H1 (cell line): ENCODE data around the gene TMEM117. TPM values are rescaled to one million over a fixed set of nuclear protein-coding genes. Genes with fewer than 3 reads are reported as not detected.

Experiments
- CTCF ChIA-PET: fragments of 300-600 bp; sonication (Branson Sonifier 250); formaldehyde crosslinking; loops from one replicate; lab custom pipeline; 2021; ENCODE audit not compliant: partially characterized antibody; lab: Charles Lee
- POLR2A ChIA-PET: fragments of 300-600 bp; sonication (Branson Sonifier 250); formaldehyde crosslinking; loops from one replicate; lab custom pipeline; 2021; ENCODE audit warnings: inconsistent platforms; ENCODE audit not compliant: partially characterized antibody; lab: Charles Lee
- DNase-seq, 2 experiments: peaks; one replicate each; pipeline versions ENCODE4 v3.0.0 to v3.0.0-alpha.2; 2010 to 2022; ENCODE audit warnings: low spot score in 2 of 2, low read depth in 1 of 2, mixed read lengths in 1 of 2
- FAIRE-seq: peaks from 2 replicates; lab custom pipeline; 2011; peaks lifted over from hg19 to GRCh38; lab: Jason Lieb, UNC
- H2AFZ ChIP-seq: 2 replicates; pipeline ENCODE4 v1.8.1; 2012; ENCODE audit warnings: low read length, inconsistent platforms
- H2AK5ac ChIP-seq: 2 replicates; pipeline ENCODE4 v1.6.1; 2013; ENCODE audit warnings: low read depth, low read length
- H2BK120ac ChIP-seq: replicated peaks from 2 replicates; pipeline ENCODE3; 2013; ENCODE audit warnings: low read depth, low read length, inconsistent platforms
- H2BK12ac ChIP-seq: 2 replicates; pipeline ENCODE4 v1.6.1; 2013; ENCODE audit warnings: low read depth, low read length
- H2BK15ac ChIP-seq: 2 replicates; pipeline ENCODE4 v1.6.1; 2013; ENCODE audit warnings: low read length
- H2BK20ac ChIP-seq: 2 replicates; pipeline ENCODE4 v1.6.1; 2013; ENCODE audit warnings: low read length
- H2BK5ac ChIP-seq: 2 replicates; pipeline ENCODE4 v1.6.1; 2013; ENCODE audit warnings: low read depth, low read length
- H3K14ac ChIP-seq: 2 replicates; pipeline ENCODE4 v1.6.1; 2013; ENCODE audit warnings: inconsistent platforms; ENCODE audit not compliant: insufficient read length
- H3K18ac ChIP-seq: 2 replicates; pipeline ENCODE4 v1.6.1; 2013; ENCODE audit warnings: low read length; ENCODE audit errors: extremely low read depth
- H3K23ac ChIP-seq: 2 replicates; pipeline ENCODE4 v1.6.1; 2013; ENCODE audit warnings: inconsistent platforms; ENCODE audit not compliant: insufficient read length
- H3K23me2 ChIP-seq: 2 replicates; pipeline ENCODE4 v1.6.1; 2013; ENCODE audit warnings: low read depth, low read length
- H3K27ac ChIP-seq: 2 replicates; pipeline ENCODE4 v1.6.1; 2011; ENCODE audit warnings: low read depth, low read length, inconsistent platforms
- H3K27me3 ChIP-seq, 4 experiments: replicated peaks in 1 of 4; 1 replicate in 1 of 4; 2 replicates in 3 of 4; pipeline versions ENCODE4 v1.6.1 to v1.8.1; 2011 to 2013; ENCODE audit warnings: low read length in 3 of 4, mild to moderate bottlenecking in 3 of 4, inconsistent platforms in 2 of 4, mixed read lengths in 2 of 4, moderate library complexity in 1 of 4; ENCODE audit not compliant: control insufficient read depth in 3 of 4, insufficient read depth in 3 of 4; ENCODE audit errors: extremely low read depth in 1 of 4
- H3K36me3 ChIP-seq, 4 experiments: 2 replicates each; pipeline versions ENCODE4 v1.6.1 to v1.8.1; 2011 to 2013; ENCODE audit warnings: mild to moderate bottlenecking in 4 of 4, low read length in 3 of 4, moderate library complexity in 2 of 4, control low read depth in 1 of 4, inconsistent platforms in 1 of 4; ENCODE audit not compliant: insufficient read depth in 4 of 4, control insufficient read depth in 2 of 4
- H3K4ac ChIP-seq: replicated peaks from 2 replicates; pipeline ENCODE3; 2013; ENCODE audit warnings: low read length, low read depth, mixed read lengths, inconsistent platforms; ENCODE audit not compliant: insufficient read length
- H3K4me1 ChIP-seq, 4 experiments: replicated peaks in 1 of 4; 1 replicate in 1 of 4; 2 replicates in 3 of 4; pipeline versions ENCODE4 v1.6.1 to v1.8.1; 2011 to 2013; ENCODE audit warnings: low read length in 3 of 4, inconsistent platforms in 2 of 4, mixed read lengths in 1 of 4; ENCODE audit not compliant: insufficient read depth in 4 of 4, control insufficient read depth in 3 of 4
- H3K4me2 ChIP-seq, 2 experiments: 2 replicates each; pipeline versions ENCODE4 v1.6.1 to v1.8.1; 2011 to 2013; ENCODE audit warnings: low read depth in 2 of 2, low read length in 2 of 2, control low read depth in 1 of 2, inconsistent platforms in 1 of 2, mild to moderate bottlenecking in 1 of 2; ENCODE audit not compliant: insufficient read depth in 1 of 2
- H3K4me3 ChIP-seq, 4 experiments: fragments of 200-600, 300-600 bp in 1 of 4; sonication (generic), shearing (Covaris generic), sonication (Bioruptor Twin) in 1 of 4; 2 replicates each; pipeline versions ENCODE4 v1.5.1 to v1.8.1; 2011 to 2016; ENCODE audit warnings: low read length in 4 of 4, low read depth in 3 of 4, control low read depth in 2 of 4, inconsistent platforms in 2 of 4, mild to moderate bottlenecking in 2 of 4, mixed read lengths in 1 of 4, moderate library complexity in 1 of 4; ENCODE audit not compliant: insufficient read depth in 2 of 4; ENCODE audit errors: extremely low read depth in 1 of 4
- H3K56ac ChIP-seq: replicated peaks from 2 replicates; pipeline ENCODE3; 2013; ENCODE audit warnings: low read depth, mild to moderate bottlenecking, mixed read lengths, low read length, inconsistent platforms; ENCODE audit not compliant: insufficient read length
- H3K79me1 ChIP-seq: 2 replicates; pipeline ENCODE4 v1.6.1; 2013; ENCODE audit warnings: low read depth, low read length, control low read depth
- H3K79me2 ChIP-seq, 2 experiments: 2 replicates each; pipeline versions ENCODE4 v1.6.1 to v1.8.1; 2012 to 2013; ENCODE audit warnings: low read length in 2 of 2, mild to moderate bottlenecking in 2 of 2, inconsistent platforms in 1 of 2; ENCODE audit not compliant: insufficient read depth in 2 of 2, control insufficient read depth in 1 of 2
- H3K9ac ChIP-seq, 4 experiments: replicated peaks in 1 of 4; 1 replicate in 1 of 4; 2 replicates in 3 of 4; pipeline versions ENCODE4 v1.6.1 to v1.8.1; 2011 to 2013; ENCODE audit warnings: low read depth in 3 of 4, low read length in 3 of 4, control low read depth in 2 of 4, mild to moderate bottlenecking in 2 of 4, moderate library complexity in 2 of 4, inconsistent platforms in 1 of 4; ENCODE audit errors: extremely low read depth in 1 of 4
- H3K9me3 ChIP-seq, 2 experiments: 2 replicates each; pipeline versions ENCODE4 v1.6.1 to v1.8.1; 2012 to 2013; ENCODE audit warnings: mild to moderate bottlenecking in 2 of 2, moderate library complexity in 2 of 2, control low read depth in 1 of 2, inconsistent platforms in 1 of 2, low read depth in 1 of 2, low read length in 1 of 2, mixed read lengths in 1 of 2; ENCODE audit not compliant: insufficient read depth in 2 of 2
- H4K20me1 ChIP-seq, 2 experiments: replicated peaks in 1 of 2; 2 replicates each; pipeline versions ENCODE3 to v1.8.1; 2011 to 2013; ENCODE audit warnings: inconsistent platforms in 2 of 2, low read length in 2 of 2, mild to moderate bottlenecking in 1 of 2; ENCODE audit not compliant: insufficient read depth in 2 of 2, control insufficient read depth in 1 of 2
- H4K5ac ChIP-seq: 2 replicates; pipeline ENCODE4 v1.6.1; 2013; ENCODE audit warnings: low read length, low read depth, mixed read lengths, inconsistent platforms; ENCODE audit not compliant: insufficient read length
- H4K8ac ChIP-seq: 2 replicates; pipeline ENCODE4 v1.8.0; 2013; ENCODE audit warnings: mild to moderate bottlenecking, moderate library complexity, low read length, inconsistent platforms; ENCODE audit not compliant: insufficient read depth; ENCODE audit errors: extremely low read depth
- H4K91ac ChIP-seq: replicated peaks from 2 replicates; pipeline ENCODE3; 2013; ENCODE audit warnings: low read length, mixed read lengths, inconsistent platforms; ENCODE audit not compliant: insufficient read length
- ASH2L ChIP-seq: fragments of 200-600, 300-600 bp; sonication (generic); IDR thresholded peaks from one replicate; pipeline ENCODE4 v1.7.1; 2017; ENCODE audit warnings: low read length
- ATF3 ChIP-seq: IDR thresholded peaks from 2 replicates; pipeline ENCODE4 v1.6.1; 2011; ENCODE audit warnings: low read depth, mild to moderate bottlenecking, low read length; ENCODE audit not compliant: insufficient read depth
- CEBPB ChIP-seq: IDR thresholded peaks from 2 replicates; pipeline ENCODE4 v1.6.1; 2012; ENCODE audit warnings: low read depth, low read length
- CHD1 ChIP-seq: IDR thresholded peaks from 2 replicates; pipeline ENCODE4 v1.6.1; 2012; ENCODE audit warnings: low read depth, low read length, improper control_type of control experiment
- CTBP2 ChIP-seq: IDR thresholded peaks from 2 replicates; pipeline ENCODE4 v1.7.0; 2011; ENCODE audit warnings: borderline replicate concordance, mild to moderate bottlenecking, moderate library complexity, mixed read lengths, low read length; ENCODE audit not compliant: insufficient read depth, insufficient read length
- EGR1 ChIP-seq: IDR thresholded peaks from 2 replicates; pipeline ENCODE4 v1.6.1; 2011; ENCODE audit warnings: low read depth, low read length, borderline replicate concordance
- JUND ChIP-seq: IDR thresholded peaks from 2 replicates; pipeline ENCODE4 v1.6.1; 2011; ENCODE audit warnings: mild to moderate bottlenecking, improper control_type of control experiment, low read length
- KDM1A ChIP-seq: fragments of 200-600, 300-600 bp; sonication (generic); IDR thresholded peaks from 2 replicates; pipeline ENCODE4 v1.7.1; 2016; ENCODE audit warnings: mild to moderate bottlenecking, low read length, borderline replicate concordance
- MAX ChIP-seq: IDR thresholded peaks from 2 replicates; pipeline ENCODE4 v1.6.1; 2012; ENCODE audit warnings: inconsistent platforms
- POLR2A ChIP-seq, 2 experiments: IDR thresholded peaks; 1 replicate in 1 of 2; 2 replicates in 1 of 2; pipeline ENCODE4 v1.6.1; 2011; ENCODE audit warnings: low read depth in 2 of 2, low read length in 2 of 2, mild to moderate bottlenecking in 2 of 2; ENCODE audit errors: control extremely low read depth in 1 of 2
- RFX5 ChIP-seq: IDR thresholded peaks from 2 replicates; pipeline ENCODE4 v1.6.1; 2011; ENCODE audit warnings: low read depth, low read length, improper control_type of control experiment, borderline replicate concordance
- RXRA ChIP-seq: IDR thresholded peaks from 2 replicates; pipeline ENCODE4 v1.6.1; 2011; ENCODE audit warnings: low read depth, mild to moderate bottlenecking, low read length, moderate library complexity; ENCODE audit not compliant: insufficient read depth
- SIX5 ChIP-seq: IDR thresholded peaks from 2 replicates; pipeline ENCODE4 v1.6.1; 2011; ENCODE audit warnings: mild to moderate bottlenecking, low read depth, low read length
- SP1 ChIP-seq: IDR thresholded peaks from 2 replicates; pipeline ENCODE4 v1.6.1; 2011; ENCODE audit warnings: low read depth, low read length
- TCF12 ChIP-seq: IDR thresholded peaks from 2 replicates; pipeline ENCODE4 v1.6.1; 2011; ENCODE audit warnings: low read depth, mild to moderate bottlenecking, low read length
- TEAD4 ChIP-seq: IDR thresholded peaks from 2 replicates; pipeline ENCODE4 v1.6.1; 2012; ENCODE audit warnings: low read depth, low read length, inconsistent platforms, mixed read lengths
- WGBS, 2 experiments: shearing (Covaris generic) in 1 of 2; methylation state at CpG; one replicate each; pipeline versions ENCODE4 v1.1.6 to v1.1.7; 2013 to 2015; ENCODE audit warnings: low lambda C conversion rate in 2 of 2, mixed read lengths in 2 of 2, inconsistent platforms in 1 of 2, low coverage in 1 of 2, missing lambda C conversion rate in 1 of 2; ENCODE audit not compliant: insufficient replicate concordance in 2 of 2, insufficient coverage in 1 of 2, insufficient read length in 1 of 2; ENCODE audit errors: extremely low coverage in 1 of 2, missing lambda C conversion rate in 1 of 2; 5-methylcytosine and 5-hydroxymethylcytosine counted together
- polyA plus RNA-seq, 7 experiments: library from polyadenylated mRNA; depleted of rRNA in 3 of 7; stranded (reverse) in 5 of 7; unstranded in 2 of 7; fragments of >200 nt in 5 of 7; fragments of 200-250 nt in 2 of 7; gene quantifications; 1 replicate in 5 of 7; 2 replicates in 1 of 7; 4 replicates in 1 of 7; pipeline versions ENCODE4 v1.2.1 to v1.2.3, GENCODE V29; 2011 to 2013; ENCODE audit warnings: missing spikeins in 2 of 7, mixed read lengths in 2 of 7
- total RNA-seq: library from RNA; stranded (reverse); fragmentation: NEBNext Ultra II Directional; extraction: Animal tissue kit (Norgen Biotek cat#: 25700); gene quantifications from 2 replicates; pipeline ENCODE4 v1.2.1, GENCODE V29; 2021

The TMEM117 gene
- total and polyA plus RNA-seq, 2 of the 8 experiments (the other 6 are each of a cell fraction or from before 2014, with no cell fraction given), result 0.80 to 1.4 TPM

DNA sequence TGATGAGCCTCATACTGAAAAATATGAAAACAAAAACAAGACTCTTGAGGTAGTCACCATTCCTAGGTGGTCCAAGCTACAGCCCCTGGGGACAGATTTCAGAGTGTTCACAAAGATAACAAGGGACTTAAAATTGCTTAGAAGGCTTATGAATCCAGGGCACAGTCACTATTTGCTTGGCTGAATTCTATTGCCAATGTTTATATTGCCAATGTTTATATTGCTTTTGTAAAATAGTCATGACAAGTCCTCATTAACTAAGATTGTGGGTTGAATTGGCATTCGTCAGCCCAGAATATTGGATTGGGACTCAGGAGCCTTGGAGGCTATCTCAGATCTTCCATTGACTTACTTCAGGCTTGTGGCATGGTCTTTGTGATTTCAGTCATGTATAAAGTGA, 6.4 kb downstream of the TMEM117 start:
- Histone ChIP-seq H3K27me3 (no peaks in the 10 kb centered on the region), H3K18ac (no peak overlapping the region), H2BK12ac (no peak overlapping the region), H3K23me2 (no peaks in the 10 kb centered on the region), H4K20me1 (no peaks in the 10 kb centered on the region), H3K36me3 (no peaks in the 10 kb centered on the region), H4K5ac (no peak overlapping the region), H3K23ac (no peak overlapping the region), H2AK5ac (no peak overlapping the region), H3K14ac (no peak overlapping the region), H3K27ac (no peak overlapping the region), H3K4me1 (no peaks in the 10 kb centered on the region), H4K91ac (no peak overlapping the region), H3K9me3 (no peaks in the 10 kb centered on the region), H3K79me2 (no peaks in the 10 kb centered on the region), H3K4me2 (no peak overlapping the region), H4K8ac (no peak overlapping the region), H2AFZ (no peak overlapping the region), H3K79me1 (no peaks in the 10 kb centered on the region), H3K4ac (no peak overlapping the region), H3K56ac (no peak overlapping the region), H2BK5ac (no peak overlapping the region), H2BK120ac (no peak overlapping the region), H3K4me3 (no peak overlapping the region), H2BK20ac (no peak overlapping the region), H3K9ac (no peak overlapping the region), H2BK15ac (no peak overlapping the region)
- POLR2A ChIA-PET, result no interaction called here
- FAIRE-seq, result no peak
- DNase-seq, result no peak
- WGBS, 2 experiments, result 87% methylated on average over 1 of the region's 1 CpG; no CpG with 5 or more reads in 1 of the 2 experiments
- CTCF ChIA-PET, result interaction anchor here (1.8 kb wide), 1 partner anchor 28 kb away, joined by 3 read pairs; no protein-coding TSS in a partner anchor
- TF ChIP-seq ATF3, result no peak
- TF ChIP-seq RFX5, result no peak
- TF ChIP-seq CHD1, result no peak
- TF ChIP-seq TEAD4, result no peak
- TF ChIP-seq MAX, result no peak
- TF ChIP-seq TCF12, result no peak
- TF ChIP-seq RXRA, result no peak
- no peak for TF ChIP-seq SP1
- TF ChIP-seq EGR1, result no peak
- TF ChIP-seq ASH2L, result no peak
- TF ChIP-seq JUND, result no peak
- no peak for TF ChIP-seq CTBP2
- TF ChIP-seq CEBPB, result no peak
- TF ChIP-seq KDM1A, result no peak
- TF ChIP-seq SIX5, result no peak
- no peak for TF ChIP-seq POLR2A (IDR thresholded peaks at IDR 0.05; ENCODE audit: control extremely low read depth in 1 of 2, low read depth in 2 of 2, low read length in 2 of 2)
